Measurements from ENCODE around the gene RBBP8NL. TPM values are rescaled to one million over a fixed set of nuclear protein-coding genes. Genes with fewer than 3 reads are reported as not detected.

RBBP8NL gene, protein sequence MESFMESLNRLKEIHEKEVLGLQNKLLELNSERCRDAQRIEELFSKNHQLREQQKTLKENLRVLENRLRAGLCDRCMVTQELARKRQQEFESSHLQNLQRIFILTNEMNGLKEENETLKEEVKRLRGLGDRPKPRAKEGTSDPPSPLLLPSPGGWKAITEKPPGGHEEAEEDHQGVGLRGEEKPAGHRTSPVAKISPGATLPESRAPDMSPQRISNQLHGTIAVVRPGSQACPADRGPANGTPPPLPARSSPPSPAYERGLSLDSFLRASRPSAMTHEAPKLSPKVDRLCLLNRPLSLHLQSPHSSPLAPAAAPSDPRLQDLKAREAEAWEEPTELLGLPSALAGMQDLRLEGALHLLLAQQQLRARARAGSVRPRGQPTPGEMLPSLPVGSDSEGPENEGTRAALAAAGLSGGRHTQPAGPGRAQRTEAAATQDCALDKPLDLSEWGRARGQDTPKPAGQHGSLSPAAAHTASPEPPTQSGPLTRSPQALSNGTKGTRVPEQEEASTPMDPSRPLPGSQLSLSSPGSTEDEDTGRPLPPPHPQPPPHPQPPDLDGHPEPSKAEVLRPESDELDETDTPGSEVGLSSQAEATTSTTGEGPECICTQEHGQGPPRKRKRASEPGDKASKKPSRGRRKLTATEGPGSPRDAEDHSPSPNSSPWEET
- not detected in 2 replicates for total RNA-seq

DNA sequence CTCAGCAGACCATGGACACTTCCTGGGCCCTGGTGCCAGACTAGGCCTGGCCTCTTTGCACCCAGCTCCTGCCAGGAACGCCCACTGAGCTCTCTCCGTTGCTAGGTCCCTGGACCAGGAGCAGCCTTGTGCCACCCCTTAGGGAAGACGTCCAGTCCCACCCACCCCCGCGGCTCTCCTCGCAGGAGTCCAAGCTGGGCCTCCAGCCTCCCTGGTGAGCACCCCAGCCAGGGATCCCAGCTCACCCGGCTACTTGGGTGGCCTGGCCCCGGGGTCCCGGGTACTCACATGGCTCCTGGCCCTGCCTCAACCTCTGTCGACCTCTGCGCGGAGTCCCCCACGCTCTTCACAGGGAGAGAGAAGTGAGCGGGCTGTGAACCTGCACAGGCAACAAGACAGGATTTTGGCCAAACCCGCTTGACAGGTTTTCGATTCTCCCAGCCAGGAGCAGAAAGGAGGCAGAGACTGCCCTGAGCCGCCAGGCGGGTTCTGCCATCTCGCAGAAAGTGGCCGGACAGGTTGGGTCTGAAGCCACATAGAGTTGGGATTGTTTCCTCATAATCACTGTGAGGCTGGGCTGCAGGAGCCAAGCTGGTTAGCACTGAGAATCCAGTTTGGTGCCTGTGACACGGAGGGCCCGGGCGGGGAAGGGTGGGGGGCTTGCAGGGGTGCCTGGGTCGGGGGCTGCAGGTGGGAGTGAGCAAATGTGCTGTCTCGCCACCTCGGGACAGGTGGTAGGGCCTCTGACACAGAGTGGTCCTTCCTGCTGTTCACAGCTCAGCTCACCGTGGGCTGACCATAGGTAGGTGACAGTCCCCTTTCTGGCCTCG is at the start of gene RBBP8NL:
Gene RBBP8NL, minus strand, starts transcription at position 368 of the 830 bp plus-strand sequence. CDS start 7,892 bp downstream, outside the sequence.

DNA sequence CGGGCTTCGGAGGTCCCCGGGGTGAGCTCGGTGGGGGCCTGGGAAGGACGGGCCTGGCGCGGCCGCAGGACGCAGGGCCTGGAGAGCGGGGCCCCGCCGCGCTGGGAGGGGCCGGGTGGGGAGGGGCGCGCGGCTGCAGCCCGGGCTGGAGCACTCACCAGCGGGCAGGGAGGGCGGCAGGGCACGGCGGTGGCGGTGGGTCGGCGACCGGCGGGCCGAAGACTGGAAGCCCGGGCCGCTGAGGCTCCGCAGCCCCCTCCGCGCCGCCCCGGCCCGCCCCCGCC is 48.4 kb upstream of the RBBP8NL start, which contains the start of gene GATA5:
Gene GATA5, minus strand, starts transcription at position 224 of the 284 bp plus-strand sequence. CDS start 474 bp downstream, outside the sequence.

DNA sequence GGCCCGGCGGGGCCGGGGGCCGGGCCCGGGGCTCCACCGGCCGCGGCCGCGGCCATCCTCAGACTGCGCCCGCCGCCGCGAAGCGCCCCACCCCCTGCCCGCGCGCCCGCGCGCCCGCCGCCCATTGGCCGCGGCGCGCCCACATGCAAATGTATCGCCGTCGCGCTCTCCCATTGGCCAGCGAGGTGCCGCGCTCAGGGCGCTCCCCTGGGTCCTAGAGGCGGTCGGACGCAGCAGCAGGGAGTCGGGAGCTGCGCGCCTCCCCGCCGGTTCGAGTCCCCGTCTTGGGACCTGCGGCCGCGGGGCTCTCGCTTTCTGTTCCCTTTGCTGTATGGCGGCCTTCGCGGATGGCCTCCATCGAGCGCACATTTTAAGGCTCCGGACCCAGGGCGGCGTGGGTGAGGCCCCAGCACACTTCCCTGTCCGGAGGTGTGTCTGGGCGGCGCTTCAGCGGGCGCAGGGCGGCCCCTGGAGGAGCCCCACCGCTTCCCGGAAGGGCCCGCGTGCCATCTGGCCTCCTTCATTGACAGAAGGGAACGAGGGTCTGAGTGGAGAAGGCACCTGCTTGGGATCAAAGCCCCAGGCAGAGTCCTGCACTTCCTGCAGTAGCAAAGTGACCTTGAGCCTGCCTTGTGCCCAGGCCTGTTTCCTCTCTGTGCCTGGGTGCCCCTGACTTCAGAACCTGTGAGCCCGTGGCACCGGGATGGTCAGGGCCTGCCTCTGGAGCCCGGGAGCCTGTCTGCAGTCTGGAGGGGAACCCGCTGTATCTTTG is 19.9 kb downstream of the RBBP8NL start, which contains the start of gene CABLES2:
Gene CABLES2, minus strand, starts transcription at position 65 of the 772 bp plus-strand sequence. Its CDS starts 9 bp downstream, at position 56.

DNA sequence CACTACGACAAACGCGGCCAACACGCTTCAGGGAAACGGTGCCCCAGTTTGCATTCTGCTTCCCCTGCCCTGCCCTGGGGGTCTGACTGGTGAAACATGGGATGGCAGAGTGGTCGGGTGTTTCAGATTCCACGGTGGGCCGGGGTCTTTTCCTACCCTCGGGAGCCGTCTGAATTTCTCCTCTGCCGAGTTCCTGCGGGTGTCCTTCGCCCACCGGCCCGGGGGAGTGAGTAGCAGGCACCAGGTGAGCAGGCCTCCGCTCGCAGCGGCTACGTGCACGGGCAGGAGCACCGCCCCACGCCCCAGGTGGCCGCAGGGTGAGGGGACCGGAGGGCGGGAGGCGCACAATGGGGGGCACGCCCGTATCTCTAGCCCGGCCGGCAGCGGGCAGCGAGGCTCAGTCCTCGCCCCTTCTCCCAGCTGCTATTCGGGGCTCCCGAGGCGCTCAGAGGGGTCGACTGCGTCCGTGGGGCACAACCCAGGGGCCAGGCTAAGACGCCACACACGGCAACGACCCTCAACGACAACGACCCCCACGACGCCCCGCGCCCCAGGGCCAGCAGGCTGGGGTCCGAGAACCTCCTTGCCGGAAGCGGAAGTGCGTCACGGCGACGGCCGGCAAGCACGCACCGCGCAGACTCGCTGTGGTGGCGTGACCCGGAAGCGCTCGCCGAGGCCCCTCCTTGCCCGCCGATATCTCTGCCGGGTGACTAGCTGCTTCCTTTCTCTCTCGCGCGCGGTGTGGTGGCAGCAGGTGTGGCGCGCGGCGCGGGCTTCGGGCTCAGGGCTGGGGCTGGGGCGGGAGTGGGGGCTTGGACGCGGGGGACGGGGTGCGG is 40.7 kb downstream of the RBBP8NL start, which contains the start of gene RPS21:
Gene RPS21, plus strand, starts transcription at position 721 of the 836 bp plus-strand sequence. CDS start 236 bp downstream, outside the sequence.

DNA sequence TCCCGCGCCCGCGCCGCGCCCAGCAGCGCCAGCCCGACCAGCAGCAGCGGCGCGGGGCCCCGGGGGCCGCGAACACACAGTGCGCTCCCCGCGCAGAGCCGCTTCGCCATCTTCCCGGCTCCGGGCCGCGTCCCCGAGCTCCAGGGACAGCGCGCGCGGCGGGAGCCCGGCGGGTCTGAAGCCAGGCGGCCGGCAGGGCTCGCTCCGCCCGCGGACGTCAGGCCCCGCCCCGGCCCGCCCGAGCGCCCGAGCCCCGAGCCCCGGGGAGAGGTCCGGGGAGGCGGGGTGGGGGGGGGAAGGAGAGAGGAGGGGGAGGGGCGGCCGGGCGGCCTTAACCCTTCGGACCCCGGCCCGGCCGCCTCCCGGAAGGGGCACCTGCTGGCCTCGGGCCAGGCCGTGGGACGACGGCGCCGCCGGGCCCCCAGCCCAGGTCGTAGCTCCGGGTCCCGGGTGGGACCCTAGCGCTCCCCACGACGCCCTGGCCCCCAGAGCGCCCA is 60.2 kb downstream of the RBBP8NL start, which contains the start of gene LAMA5:
Gene LAMA5, minus strand, starts transcription at position 177 of the 497 bp plus-strand sequence. Its CDS starts 67 bp downstream, at position 110.

Other genes with a start within 250 kb of the RBBP8NL start
- gene MTG2, start 244.5 kb downstream of the RBBP8NL start, total RNA-seq, result 15.7 and 18.7 TPM in 2 replicates
- gene HRH3, start 207.3 kb downstream of the RBBP8NL start, total RNA-seq, result not detected in 2 replicates
- gene OSBPL2, start 189.0 kb downstream of the RBBP8NL start, total RNA-seq, result 16.1 and 17.8 TPM in 2 replicates
- gene ADRM1, start 124.5 kb downstream of the RBBP8NL start, total RNA-seq, result 83.4 and 101 TPM in 2 replicates
- gene LAMA5, start 60.2 kb downstream of the RBBP8NL start, total RNA-seq, result 40.0 and 48.2 TPM in 2 replicates
- 1,397 and 2,524 TPM in 2 replicates for gene RPS21, start 40.4 kb downstream of the RBBP8NL start, total RNA-seq
- 3.6 TPM in 2 replicates for gene CABLES2, start 20.3 kb downstream of the RBBP8NL start, total RNA-seq
- gene GATA5, start 48.5 kb upstream of the RBBP8NL start, total RNA-seq, result not detected in 2 replicates
- 0.06 and 0.24 TPM in 2 replicates for gene SLCO4A1, start 215.0 kb upstream of the RBBP8NL start, total RNA-seq

Data from cardiac ventricle fibroblast (primary cell).